Cardiac fibroblast (primary cell): Measurements from ENCODE around the gene HSFX3.
"Not testable (repeated sequence)": the region's sequence is repeated elsewhere in the genome, so short reads cannot be mapped to it uniquely, and the experiment has no call there.

Experiments
- DNase-seq, 2 donors: peaks; one replicate each; pipeline versions ENCODE4 v3.0.0 to v3.0.0-alpha.2; 2010; ENCODE audit warnings: low read depth in 2 of 2
- H3K4me3 ChIP-seq, 2 donors: replicated peaks in 1 of 2; 1 replicate in 1 of 2; 2 replicates in 1 of 2; pipeline ENCODE4 v1.5.1; 2011; ENCODE audit warnings: low read depth in 2 of 2, low read length in 2 of 2, mild to moderate bottlenecking in 2 of 2, moderate library complexity in 1 of 2
- TF ChIP-seq, protein P1 (sequence below): IDR thresholded peaks from one replicate; pipeline ENCODE4 v1.5.1; 2011; ENCODE audit warnings: low read depth, mild to moderate bottlenecking, low read length, inconsistent platforms

Gene HSFX3

DNA sequence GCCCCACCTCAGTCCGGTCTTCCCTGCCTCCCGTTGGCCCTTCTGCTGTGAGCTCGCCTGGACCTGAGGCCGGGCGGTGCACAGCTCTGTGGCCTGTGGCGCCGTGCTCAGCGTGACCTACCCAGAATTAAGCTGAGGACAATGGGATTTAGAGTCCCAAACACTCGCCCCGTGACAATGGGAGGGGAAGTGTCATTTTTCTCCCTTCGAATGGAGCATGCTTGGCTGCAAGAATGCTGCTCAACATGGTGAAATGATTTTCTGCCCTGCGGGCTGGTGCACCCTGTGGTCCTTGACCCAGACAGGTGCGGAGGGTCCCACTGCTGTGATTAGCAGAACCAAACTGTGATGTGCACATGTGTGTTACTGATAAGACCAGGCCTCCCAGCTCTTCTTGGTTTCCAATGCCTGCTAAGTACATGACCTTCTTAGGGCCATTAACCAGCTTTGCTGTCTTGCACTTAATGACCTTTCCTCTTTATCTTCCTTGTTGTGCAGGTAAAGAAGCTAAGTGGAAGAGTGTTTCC, 8.1 kb downstream of the HSFX3 start:
- TF ChIP-seq, protein P1, sequence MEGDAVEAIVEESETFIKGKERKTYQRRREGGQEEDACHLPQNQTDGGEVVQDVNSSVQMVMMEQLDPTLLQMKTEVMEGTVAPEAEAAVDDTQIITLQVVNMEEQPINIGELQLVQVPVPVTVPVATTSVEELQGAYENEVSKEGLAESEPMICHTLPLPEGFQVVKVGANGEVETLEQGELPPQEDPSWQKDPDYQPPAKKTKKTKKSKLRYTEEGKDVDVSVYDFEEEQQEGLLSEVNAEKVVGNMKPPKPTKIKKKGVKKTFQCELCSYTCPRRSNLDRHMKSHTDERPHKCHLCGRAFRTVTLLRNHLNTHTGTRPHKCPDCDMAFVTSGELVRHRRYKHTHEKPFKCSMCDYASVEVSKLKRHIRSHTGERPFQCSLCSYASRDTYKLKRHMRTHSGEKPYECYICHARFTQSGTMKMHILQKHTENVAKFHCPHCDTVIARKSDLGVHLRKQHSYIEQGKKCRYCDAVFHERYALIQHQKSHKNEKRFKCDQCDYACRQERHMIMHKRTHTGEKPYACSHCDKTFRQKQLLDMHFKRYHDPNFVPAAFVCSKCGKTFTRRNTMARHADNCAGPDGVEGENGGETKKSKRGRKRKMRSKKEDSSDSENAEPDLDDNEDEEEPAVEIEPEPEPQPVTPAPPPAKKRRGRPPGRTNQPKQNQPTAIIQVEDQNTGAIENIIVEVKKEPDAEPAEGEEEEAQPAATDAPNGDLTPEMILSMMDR: no peak
- peak overlapping the region; percentile 78 to 84 for H3K4me3 ChIP-seq
- DNase-seq: peak in 1 of 2 donors; percentile 2

DNA sequence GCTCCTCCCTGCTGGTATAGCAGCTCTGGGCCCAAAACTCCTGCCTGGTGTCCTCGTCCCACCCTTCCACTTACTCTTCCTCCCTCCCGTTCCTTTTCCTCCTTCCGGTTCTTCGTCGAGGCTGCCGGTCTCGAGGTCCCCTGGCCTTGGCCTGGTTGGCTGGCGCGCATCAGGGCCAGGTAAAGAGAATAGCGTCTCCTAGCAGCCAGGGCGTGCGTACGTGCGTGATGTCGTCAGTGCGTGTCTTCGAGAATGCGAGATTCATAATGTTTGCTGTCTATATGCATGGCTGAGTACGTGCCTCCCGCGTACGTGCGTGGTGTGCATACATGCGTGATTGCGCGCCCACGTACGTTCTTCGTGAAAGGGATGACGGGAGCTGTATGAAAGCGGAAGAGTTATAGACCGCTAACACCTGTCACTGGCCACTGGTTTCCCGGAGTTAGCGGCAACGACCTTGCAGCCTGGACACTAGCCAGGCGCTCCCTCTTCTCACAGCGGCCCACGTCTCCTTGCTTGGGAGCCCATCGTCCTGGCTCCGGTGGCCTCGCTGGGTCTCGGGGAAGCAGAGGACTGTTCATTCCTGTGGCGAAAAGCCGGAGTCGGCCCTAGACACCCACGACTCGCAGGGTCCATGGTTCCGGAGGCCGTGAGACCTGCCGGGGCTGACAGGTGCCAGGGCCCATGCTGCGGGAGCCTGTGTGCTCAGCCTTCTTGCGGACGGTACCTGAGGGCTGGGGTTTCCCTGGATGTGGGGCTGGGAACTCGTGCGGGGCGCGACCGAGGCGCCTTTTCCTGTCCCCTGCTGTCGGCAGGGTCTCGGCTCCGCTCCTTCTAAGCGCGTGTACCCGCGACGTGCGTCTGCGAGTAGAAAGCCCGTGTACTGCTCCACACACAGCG, 8.9 kb downstream of the HSFX3 start, which contains the start of gene EOLA1:
Gene EOLA1, plus strand, starts transcription at position 392 of the 900 bp plus-strand sequence. CDS start 4,619 bp downstream, outside the sequence.
- DNase-seq: peak; percentile 95 to 98
- peak within 1 kb of the TSS; percentile 78 to 84 for H3K4me3 ChIP-seq
- TF ChIP-seq, protein P1: no peak

DNA sequence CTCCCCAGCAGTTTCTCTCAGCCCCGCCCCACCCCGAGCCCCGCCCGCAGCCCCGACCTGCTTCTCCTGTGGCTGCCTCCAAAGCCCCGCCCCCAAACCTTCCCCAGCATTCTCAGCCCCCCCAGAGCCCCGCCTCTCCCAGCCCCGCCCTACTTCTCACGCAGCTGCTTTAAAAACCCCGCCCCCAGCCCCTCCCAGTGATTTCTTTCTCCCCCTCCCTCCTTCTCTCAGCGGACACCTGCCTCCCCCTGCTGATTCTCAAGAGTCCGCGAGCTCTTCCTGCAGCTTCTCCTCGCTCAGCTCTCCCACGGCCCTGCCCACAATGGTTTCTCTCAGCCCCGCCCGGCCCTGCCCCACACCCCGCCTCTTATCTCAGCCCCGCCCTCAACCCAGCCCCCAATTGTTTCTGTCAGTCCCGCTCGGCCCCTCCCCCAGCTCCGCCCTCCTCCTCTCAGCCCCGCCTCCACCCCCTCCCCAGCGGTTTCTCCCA, 9.5 kb downstream of the HSFX3 start:
- peak overlapping the region; percentile 78 to 84 for H3K4me3 ChIP-seq
- TF ChIP-seq, protein P1: no peak
- DNase-seq: peak; percentile 90 to 95

DNA sequence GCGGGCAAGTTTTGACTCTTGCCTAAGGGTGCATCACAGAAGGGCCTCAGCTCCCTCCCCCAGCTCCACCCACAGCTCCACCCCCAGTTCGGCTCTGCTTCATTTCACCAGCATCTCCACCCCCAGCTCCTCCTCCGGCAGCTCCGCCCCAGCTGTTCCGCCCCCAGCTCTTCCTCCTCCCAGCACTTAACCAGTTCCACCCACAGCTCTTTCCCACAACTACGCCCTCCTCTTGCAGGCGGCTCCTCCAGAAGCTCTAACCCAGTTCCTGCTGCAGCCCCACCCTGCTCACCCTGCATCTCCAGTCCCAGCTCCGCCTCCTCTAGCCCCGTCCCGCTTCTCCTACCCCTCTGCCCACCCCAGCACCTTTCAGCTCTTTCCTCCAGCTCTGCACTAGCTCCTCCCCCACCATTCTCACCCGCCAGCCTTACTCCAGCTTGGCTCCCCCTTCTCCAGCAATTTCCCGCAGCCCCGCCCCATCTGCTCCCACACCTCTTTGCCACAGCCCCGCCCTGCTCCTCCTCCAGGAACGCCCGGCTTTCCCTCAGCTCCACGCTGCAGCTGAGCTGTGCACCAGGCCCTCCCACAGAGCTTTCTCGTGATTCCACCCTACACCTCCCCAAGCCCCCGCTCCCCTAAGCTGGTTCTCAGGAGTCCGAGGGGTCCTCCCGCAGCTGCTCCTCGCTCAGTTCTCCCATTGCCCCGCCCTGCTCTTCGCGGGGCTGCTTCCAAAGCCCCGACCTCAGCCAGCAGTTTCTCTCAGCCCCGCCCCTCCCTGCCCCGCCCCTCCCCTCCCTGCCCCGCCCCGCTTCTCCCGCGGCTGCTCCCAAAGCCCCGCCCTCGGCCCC, 10.2 kb downstream of the HSFX3 start:
- H3K4me3 ChIP-seq: peak overlapping the region; percentile 49 to 56
- TF ChIP-seq, protein P1: no peak
- peak; percentile 94 to 97 for DNase-seq

DNA sequence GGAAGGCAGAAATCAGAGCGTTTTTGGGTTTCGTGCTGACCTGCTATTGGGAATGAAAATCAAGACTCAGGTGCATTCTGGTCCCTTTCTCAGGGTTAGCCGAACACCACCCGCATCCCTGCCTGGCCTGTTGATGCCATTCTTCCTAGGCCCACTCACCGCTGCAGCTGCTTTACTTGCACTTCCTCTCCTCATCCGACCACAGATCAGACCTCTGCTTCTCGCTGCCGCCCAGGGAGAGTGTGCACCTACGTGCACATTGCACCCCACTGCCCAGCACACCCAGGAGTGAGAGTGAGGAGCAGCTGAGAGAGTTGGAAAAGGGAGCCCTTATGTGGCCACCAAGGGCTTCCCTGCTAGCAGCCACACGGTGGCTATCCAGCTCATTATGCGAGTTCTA, 12.2 kb downstream of the HSFX3 start:
- not testable (repeated sequence) for DNase-seq, H3K4me3 ChIP-seq

DNA sequence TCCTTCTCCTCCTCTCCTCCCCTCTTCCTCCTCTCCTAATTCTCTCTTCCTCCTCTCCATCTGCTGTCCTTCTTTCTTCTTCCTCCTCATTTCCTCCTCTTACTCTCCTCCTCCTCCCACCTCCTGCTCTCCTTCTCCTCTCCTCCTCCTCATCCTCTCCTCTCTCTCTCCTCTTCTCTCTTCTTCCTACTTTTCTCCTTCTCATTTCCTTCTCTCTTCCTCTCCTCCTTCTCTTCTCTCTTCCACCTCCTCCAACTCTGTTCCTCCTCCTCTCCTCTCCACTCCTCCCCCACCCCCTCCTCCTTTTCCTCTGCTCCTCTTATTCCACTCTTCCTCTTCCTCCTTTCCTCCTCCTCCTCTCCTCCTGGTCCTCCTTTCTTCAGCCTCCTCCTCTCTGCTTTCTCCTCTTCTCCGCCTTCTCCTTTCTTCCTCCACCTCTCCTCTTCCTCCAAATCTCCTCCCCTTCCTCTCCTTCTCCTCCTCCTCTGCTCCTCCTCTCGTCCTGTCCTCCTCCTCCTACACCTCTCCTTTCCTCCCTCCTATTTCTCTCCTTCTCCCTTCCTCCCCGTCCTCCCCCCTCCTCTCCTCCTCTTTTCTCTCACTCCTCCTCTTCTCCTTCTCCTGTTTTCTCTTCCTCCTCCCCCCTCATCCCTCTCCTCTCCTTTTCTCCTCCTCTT, 14.7 kb downstream of the HSFX3 start:
- H3K4me3 ChIP-seq, DNase-seq: not testable (repeated sequence)

DNA sequence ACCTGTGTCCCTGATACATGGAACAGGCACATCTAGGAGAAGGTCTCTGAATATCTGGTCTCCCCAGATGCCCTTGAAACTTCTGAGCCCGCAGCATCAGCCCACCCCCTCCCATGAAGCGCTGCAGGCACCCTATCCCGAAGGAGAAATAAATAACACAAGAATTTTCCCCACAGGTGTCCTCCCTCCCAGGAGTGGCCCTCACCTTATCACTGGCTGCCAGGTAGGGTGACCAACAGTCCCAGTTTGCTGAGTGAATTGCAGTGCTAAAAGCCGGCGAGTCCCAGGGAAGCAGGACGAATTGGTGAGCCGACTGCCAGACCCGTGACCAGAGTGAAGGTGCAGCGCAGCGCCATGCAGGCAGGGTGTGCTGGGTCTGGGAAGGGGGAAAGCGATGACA, 15.7 kb downstream of the HSFX3 start:
- not testable (repeated sequence) for DNase-seq, H3K4me3 ChIP-seq

DNA sequence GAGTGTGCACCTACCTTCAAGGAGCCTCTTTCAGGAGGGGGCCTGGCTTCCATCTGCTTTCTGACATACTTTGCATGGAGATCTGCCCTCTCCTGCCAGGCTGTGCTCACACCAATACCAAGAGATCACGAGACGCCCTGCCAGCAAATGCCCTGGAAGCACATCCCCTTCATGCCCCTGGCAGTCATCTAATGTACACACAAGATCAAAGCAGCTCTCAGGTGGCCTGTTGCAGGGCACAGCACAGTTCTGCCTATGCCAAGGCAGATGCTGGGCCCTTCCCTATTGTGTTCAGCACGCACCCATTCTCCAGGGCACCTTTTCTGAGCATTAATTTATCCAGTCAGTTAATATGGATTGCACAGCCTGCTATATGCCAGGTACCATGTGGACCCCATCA, 16.9 kb downstream of the HSFX3 start:
- DNase-seq, H3K4me3 ChIP-seq: not testable (repeated sequence)
